WI38 (cell line): ENCODE measurements around the gene TMEM258.

Experiments
- H3K4me3 ChIP-seq: 2 replicates; pipeline ENCODE4 v1.5.1; 2011; ENCODE audit warnings: low read depth, mild to moderate bottlenecking, control low read depth, low read length
- TF ChIP-seq, protein P1 (sequence below): IDR thresholded peaks from 2 replicates; pipeline ENCODE4 v1.5.1; 2012; ENCODE audit warnings: low read depth, mild to moderate bottlenecking, control low read depth, low read length

The TMEM258 gene

DNA sequence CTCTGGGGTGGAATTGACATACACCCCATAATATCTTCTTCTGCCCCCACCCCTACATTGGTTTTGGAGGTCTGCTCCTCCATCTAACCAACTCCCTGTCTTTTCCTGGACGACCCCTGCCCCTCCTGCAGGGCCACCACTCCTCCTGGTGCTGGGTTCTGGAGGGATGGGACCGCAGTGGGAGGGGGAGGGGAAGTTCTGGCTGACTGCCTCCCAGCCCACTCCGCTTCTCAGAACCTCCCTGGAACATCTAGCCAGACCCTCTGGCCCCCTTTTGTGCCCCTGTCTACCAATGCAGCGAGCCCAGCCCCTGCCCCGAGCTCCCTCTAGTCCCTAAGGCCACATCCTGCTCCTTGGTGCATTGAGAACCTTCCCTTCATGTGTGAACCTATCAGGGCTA, 38.7 kb downstream of the TMEM258 start:
- TF ChIP-seq, protein P1, sequence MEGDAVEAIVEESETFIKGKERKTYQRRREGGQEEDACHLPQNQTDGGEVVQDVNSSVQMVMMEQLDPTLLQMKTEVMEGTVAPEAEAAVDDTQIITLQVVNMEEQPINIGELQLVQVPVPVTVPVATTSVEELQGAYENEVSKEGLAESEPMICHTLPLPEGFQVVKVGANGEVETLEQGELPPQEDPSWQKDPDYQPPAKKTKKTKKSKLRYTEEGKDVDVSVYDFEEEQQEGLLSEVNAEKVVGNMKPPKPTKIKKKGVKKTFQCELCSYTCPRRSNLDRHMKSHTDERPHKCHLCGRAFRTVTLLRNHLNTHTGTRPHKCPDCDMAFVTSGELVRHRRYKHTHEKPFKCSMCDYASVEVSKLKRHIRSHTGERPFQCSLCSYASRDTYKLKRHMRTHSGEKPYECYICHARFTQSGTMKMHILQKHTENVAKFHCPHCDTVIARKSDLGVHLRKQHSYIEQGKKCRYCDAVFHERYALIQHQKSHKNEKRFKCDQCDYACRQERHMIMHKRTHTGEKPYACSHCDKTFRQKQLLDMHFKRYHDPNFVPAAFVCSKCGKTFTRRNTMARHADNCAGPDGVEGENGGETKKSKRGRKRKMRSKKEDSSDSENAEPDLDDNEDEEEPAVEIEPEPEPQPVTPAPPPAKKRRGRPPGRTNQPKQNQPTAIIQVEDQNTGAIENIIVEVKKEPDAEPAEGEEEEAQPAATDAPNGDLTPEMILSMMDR: no peak
- no peak overlapping the region for H3K4me3 ChIP-seq

- TF ChIP-seq, protein P1: no peak
- peak overlapping the region; percentile 48 for H3K4me3 ChIP-seq
These were observed 39.4 kb downstream of the TMEM258 start for GRCh38 chr11:61752925-61753521.

- TF ChIP-seq, protein P1: peak; percentile 37
- peak within 1 kb of the TSS; percentile 48 for H3K4me3 ChIP-seq
These were observed 40.1 kb downstream of the TMEM258 start, which contains the start of gene MYRF for GRCh38 chr11:61752117-61752924. Gene MYRF, plus strand, starts transcription at chr11:61752636. Its CDS starts 109 bp downstream, at chr11:61752745.

GRCh38 chr11:61751384-61751783, 41.0 kb downstream of the TMEM258 start:
- TF ChIP-seq, protein P1: no peak
- H3K4me3 ChIP-seq: no peak overlapping the region

DNA sequence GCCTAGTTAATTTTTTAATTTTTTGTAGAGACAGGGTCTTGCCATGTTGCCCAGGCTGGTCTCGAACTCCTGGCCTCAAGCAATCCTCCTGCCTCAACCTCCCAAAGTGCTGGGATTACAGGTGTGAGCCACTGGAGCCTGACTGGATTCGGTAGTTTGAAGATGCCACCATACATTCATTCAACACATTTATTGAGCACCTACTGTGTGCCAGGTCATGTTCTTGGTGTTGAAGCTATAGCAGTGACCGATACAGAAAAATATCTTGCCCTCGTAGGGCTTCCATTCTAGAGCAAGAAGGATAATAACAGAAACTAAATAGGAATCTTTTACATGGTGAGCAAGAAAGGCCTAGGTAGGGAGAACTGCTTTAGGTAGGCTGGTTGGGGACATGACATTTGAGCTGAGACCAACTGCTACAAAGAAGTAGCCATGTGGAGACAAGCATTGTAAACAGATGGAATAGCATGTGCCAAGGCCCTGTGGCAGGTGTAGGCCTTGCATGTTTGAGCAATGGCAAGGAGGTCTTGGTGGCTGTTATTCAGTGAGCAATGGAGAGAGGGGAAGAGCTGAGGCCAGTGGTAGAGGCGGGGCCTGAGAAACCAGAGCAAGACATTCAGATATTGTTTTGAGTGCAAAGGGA, 41.6 kb downstream of the TMEM258 start:
- no peak overlapping the region for H3K4me3 ChIP-seq
- TF ChIP-seq, protein P1: no peak

DNA sequence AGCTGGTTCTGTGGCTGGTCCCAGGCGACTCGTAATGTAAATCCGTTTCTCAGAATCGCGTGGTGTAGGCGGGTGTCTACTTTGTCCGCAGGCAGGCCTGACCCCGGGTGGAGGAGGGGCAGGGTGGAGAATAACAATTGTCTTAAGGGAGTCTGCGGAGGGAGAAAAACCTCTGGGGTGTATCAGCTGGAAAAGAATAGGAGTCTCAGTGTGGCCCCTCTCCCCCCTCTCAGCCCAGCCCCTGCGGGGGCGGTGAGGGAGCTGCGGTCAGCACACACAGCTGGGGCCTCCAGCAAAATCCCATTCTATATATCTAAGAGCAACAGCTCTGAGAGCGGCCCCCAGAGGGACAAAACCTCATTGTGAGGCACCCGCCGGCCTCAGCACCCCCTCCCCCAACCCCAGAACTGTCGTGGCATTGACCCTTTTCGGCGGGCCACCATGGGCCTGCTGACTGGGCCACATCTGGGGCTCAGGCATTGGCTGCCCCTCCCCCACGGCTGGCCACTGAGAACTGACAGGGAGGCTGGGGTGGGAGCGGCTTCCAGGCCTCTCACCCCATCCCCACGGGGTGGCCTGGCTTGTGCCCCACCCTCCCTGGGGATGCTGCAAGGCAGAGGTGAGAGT, 42.7 kb downstream of the TMEM258 start:
- H3K4me3 ChIP-seq: no peak overlapping the region
- TF ChIP-seq, protein P1: no peak
